GM12891 (cell line): Measurements from ENCODE around the gene LRRC75A.

Experiments
- POLR2A ChIP-seq: IDR thresholded peaks from 2 replicates; pipeline ENCODE4 v1.6.1; 2011; ENCODE audit warnings: low read depth, low read length, control low read depth
- POLR2AphosphoS5 ChIP-seq: IDR thresholded peaks from 2 replicates; pipeline ENCODE4 v1.6.1; 2011; ENCODE audit warnings: low read depth, low read length, control low read depth

DNA sequence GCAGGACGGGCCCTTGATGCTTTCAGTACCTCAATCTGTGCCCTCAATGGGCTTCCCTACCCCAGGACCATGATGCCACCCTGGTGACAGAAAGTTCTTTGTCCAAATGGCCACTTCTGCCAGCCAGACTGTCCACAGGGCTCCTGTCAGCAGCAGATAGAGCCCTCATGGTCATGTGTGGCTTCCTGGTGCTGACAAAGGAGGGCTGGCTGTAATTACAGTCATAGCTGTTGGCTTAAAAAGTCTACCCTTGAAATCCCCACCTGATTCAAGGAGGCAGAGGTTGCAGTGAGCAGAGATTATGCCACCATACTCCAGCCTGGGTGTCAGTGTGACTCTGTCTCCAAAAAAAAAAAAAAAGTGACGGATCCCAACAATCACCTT is 73.3 kb downstream of the LRRC75A start:
- TF ChIP-seq POLR2AphosphoS5 (no peak), POLR2A (no peak)
